ENCODE results near the gene TCF15. TPM values are rescaled to one million over a fixed set of nuclear protein-coding genes. Genes with fewer than 3 reads are reported as not detected.
"Not testable (repeated sequence)": the region's sequence is repeated elsewhere in the genome, so short reads cannot be mapped to it uniquely, and the experiment has no call there.

The TCF15 gene
- total and polyA plus RNA-seq, 8 donors: 0.25 to 0.43 (median 0.33) TPM; not detected in 5

DNA sequence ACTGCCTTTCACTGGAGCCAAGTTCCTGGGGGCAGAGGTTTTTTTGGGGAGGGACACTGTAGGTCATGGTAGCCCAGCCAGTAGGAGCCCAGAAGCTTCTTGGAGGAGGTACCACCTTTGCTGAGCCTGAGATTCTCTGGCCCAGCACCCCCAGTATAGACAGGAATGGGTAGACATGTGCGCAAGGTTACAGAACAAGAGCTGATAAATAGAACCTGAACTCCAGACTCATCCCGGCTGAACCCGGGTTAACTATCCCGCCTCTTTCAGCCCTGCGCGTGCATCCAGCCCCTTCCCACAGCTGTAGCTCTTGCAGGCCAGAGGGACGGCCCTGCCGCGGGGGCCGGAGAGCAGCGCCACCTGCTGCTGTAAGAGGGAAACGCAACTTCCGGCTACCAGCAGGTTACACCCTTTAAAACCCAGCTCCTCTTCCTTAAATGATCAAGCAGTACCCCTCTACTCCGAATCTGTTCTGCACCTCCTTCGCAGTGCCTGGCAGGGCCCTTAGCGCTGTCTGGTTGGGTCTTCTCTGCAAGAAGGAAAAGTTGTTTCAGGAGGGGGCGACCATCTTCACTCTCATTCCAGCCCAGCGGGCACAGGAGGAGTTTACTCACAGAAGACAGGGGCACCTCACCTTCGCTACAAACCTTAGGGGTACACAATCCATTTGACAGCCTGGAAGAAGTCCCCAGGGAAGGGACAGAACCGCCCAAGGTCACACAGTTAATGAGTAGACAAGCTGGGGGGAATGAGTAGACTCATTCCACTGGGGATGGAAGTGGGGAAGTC, 35.4 kb upstream of the TCF15 start:
- 16 to 19% (median 17%) methylated on average over 20 of the region's 20 CpGs for WGBS, 5 donors
- TF ChIP-seq, protein P1, sequence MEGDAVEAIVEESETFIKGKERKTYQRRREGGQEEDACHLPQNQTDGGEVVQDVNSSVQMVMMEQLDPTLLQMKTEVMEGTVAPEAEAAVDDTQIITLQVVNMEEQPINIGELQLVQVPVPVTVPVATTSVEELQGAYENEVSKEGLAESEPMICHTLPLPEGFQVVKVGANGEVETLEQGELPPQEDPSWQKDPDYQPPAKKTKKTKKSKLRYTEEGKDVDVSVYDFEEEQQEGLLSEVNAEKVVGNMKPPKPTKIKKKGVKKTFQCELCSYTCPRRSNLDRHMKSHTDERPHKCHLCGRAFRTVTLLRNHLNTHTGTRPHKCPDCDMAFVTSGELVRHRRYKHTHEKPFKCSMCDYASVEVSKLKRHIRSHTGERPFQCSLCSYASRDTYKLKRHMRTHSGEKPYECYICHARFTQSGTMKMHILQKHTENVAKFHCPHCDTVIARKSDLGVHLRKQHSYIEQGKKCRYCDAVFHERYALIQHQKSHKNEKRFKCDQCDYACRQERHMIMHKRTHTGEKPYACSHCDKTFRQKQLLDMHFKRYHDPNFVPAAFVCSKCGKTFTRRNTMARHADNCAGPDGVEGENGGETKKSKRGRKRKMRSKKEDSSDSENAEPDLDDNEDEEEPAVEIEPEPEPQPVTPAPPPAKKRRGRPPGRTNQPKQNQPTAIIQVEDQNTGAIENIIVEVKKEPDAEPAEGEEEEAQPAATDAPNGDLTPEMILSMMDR (IDR thresholded peaks at IDR 0.05): peak in 5 of 7 experiments; percentile 45 to 86 (median 83)
- TF ChIP-seq POLR2AphosphoS5 (IDR thresholded peaks at IDR 0.05) (peak in 1 of 3 donors; percentile 59), EP300 (IDR thresholded peaks at IDR 0.05) (no peak), POLR2A (IDR thresholded peaks at IDR 0.05) (no peak)
- intact Hi-C loops (cut with DNase I; ENCODE audit: low total_unique reads): loop anchor here (10.0 kb wide), 1 partner anchor 81 kb away; no protein-coding TSS in a partner anchor
- no peak overlapping the region for H3K4me3 ChIP-seq
- peaks cover 0 to 3% (median 0%) of the 10 kb centered on the region in 4 donors for H3K9me3 ChIP-seq
- H3K27ac ChIP-seq: peak overlapping the region in 1 of 5 donors; percentile 2
- H3K4me1 ChIP-seq: peaks cover 4 to 22% (median 14%) of the 10 kb centered on the region in 4 donors
- H3K27me3 ChIP-seq: peaks cover 0 to 20% (median 9%) of the 10 kb centered on the region in 3 donors
- H3K36me3 ChIP-seq: peaks cover 30 to 40% (median 39%) of the 10 kb centered on the region in 4 donors
- DNase-seq: peak; percentile 71 to 92

DNA sequence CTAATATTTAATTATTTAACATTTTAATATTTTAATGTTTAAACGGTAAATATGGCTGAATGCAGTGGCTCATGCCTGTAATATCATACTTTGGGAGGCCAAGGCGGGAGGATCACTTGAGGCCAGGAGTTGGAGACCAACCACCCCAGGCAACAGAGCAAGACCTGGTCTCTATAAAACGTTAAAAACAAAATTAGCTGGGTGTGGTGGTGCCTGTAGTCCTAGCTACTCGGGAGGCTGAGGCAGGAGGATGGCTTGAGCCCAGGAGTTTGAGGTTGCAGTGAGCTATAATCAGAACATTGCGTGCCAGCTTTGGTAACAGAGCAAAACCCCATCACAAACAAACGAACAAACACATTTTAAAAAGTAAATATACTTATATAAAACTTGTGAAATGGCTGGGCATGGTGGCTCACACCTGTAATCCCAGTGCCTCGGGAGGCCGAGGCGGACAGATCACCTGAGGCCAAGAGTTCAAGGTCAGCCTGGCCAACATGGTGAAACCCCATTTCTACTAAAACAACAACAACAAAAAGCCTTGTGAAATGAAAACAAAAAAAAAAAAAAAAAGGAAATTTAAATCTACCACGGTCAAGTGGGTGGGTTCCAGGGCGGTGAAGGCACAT, 34.7 kb upstream of the TCF15 start:
- Histone ChIP-seq H3K4me1 (peaks cover 4 to 22% (median 14%) of the 10 kb centered on the region in 4 donors), H3K27ac (no peak overlapping the region), H3K36me3 (peaks cover 23 to 33% (median 31%) of the 10 kb centered on the region in 4 donors), H3K4me3 (no peak overlapping the region), H3K27me3 (peaks cover 0 to 23% (median 9%) of the 10 kb centered on the region in 3 donors), H3K9me3 (peaks cover 0 to 3% (median 0%) of the 10 kb centered on the region in 4 donors)
- intact Hi-C loops (cut with DNase I; ENCODE audit: low total_unique reads): loop anchor here (10.0 kb wide), 1 partner anchor 80 kb away; no protein-coding TSS in a partner anchor
- WGBS, 5 donors: 77 to 88% (median 82%) methylated on average over 11 of the region's 11 CpGs
- TF ChIP-seq POLR2AphosphoS5 (IDR thresholded peaks at IDR 0.05) (no peak), POLR2A (IDR thresholded peaks at IDR 0.05) (no peak), EP300 (IDR thresholded peaks at IDR 0.05) (no peak)
- TF ChIP-seq, protein P1 (IDR thresholded peaks at IDR 0.05): no peak
- DNase-seq: no peak

DNA sequence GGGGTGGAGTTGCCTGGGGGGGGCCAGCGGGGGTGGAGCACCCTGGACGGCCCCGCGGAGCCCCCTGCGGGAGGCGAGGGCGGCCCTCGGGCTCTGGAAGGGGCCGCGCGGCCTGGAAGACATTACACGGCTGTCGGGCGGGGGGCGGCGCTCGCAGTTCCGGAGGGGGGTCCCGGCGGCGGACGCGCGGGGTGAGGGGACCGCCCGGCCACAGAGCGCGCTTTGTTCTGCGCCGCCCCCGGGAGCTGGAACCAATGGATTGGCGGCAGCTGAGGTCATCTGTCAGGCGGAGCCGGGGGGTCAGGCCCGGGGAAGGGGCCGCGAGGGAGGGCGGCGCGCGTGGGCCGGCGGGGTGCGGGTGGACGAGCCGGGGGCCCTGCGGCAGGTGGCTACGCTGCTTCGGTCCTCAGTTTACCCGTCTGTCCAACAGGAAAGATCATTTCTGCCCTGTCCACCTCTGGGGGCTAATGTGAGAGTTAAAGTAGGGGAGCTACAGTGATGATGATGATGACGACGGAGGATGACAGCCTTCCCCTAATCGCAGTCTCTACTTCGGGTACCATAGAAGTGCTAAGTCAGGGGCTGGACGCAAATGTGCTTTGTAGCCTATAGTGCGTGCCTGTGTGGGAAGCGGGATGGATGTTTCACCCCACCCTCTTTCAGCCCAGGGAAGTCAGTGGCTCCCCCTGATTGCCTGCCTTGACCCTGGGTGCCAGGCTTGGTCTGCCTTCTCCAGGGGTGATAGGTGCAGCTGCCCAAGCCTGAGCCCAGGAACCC, 32.5 kb upstream of the TCF15 start:
- H3K9me3 ChIP-seq: no peaks in the 10 kb centered on the region
- H3K4me3 ChIP-seq: peak overlapping the region; percentile 27 to 47 (median 38)
- H3K36me3 ChIP-seq: peaks cover 4 to 11% (median 9%) of the 10 kb centered on the region in 4 donors
- peaks cover 0 to 23% (median 9%) of the 10 kb centered on the region in 3 donors for H3K27me3 ChIP-seq
- H3K27ac ChIP-seq: peak overlapping the region in 2 of 5 donors; percentile 32 to 47
- TF ChIP-seq POLR2A (IDR thresholded peaks at IDR 0.05): no peak
- no peak for TF ChIP-seq EP300 (IDR thresholded peaks at IDR 0.05)
- TF ChIP-seq, protein P1 (IDR thresholded peaks at IDR 0.05): no peak
- TF ChIP-seq POLR2AphosphoS5 (IDR thresholded peaks at IDR 0.05): no peak
- WGBS, 5 donors: 4 to 10% (median 8%) methylated on average over 12 to 56 of the region's 57 CpGs
- intact Hi-C loops (cut with DNase I; ENCODE audit: low total_unique reads): loop anchor here (10.0 kb wide), 1 partner anchor 78 kb away; no protein-coding TSS in a partner anchor
- DNase-seq: peak in 1 of 2 donors; percentile 88
- peaks cover 4 to 22% (median 14%) of the 10 kb centered on the region in 4 donors for H3K4me1 ChIP-seq

DNA sequence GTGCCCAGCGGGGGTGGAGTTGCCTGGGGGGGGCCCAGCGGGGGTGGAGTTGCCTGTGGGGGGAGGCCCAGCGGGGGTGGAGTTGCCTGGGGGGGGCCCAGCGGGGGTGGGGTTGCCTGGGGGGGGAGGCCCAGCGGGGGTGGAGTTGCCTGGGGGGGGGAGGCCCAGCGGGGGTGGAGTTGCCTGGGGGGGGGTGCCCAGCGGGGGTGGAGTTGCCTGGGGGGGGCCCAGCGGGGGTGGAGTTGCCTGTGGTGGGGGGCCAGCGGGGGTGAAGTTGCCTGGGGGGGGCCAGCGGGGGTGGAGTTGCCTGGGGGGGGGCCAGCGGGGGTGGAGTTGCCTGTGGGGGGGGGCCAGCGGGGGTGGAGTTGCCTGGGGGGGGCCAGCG, 31.9 kb upstream of the TCF15 start:
- H3K36me3 ChIP-seq, H3K27ac ChIP-seq, DNase-seq, H3K9me3 ChIP-seq: not testable (repeated sequence)
- Histone ChIP-seq H3K4me3 (peak overlapping the region; percentile 27 to 47 (median 38)), H3K27me3 (peaks cover 0 to 28% (median 9%) of the 10 kb centered on the region in 3 donors), H3K4me1 (peaks cover 4 to 22% (median 14%) of the 10 kb centered on the region in 4 donors)
- intact Hi-C loops (cut with DNase I; ENCODE audit: low total_unique reads): loop anchor here (10.0 kb wide), 1 partner anchor 77 kb away; no protein-coding TSS in a partner anchor
- WGBS, 5 donors: 28% methylated on average over 3 to 5 of the region's 13 CpGs; no CpG with 5 or more reads in 3 of the 5 donors
